Measurements from ENCODE around the gene MSX1.

GRCh38 chr4:4831266-4831665 is 28.2 kb upstream of the MSX1 start:
- TF ChIP-seq CTCF (IDR thresholded peaks at IDR 0.05; ENCODE audit: poor library complexity, severe bottlenecking) (no peak), POLR2AphosphoS5 (IDR thresholded peaks at IDR 0.05) (no peak), TAF1 (IDR thresholded peaks at IDR 0.05; ENCODE audit: low read depth) (no peak), EZH2 (IDR thresholded peaks at IDR 0.05; ENCODE audit: borderline replicate concordance, insufficient read depth, low read length, poor library complexity, severe bottlenecking) (no peak), MXI1 (conservative IDR thresholded peaks at IDR 0.05; ENCODE audit: poor library complexity, severe bottlenecking) (no peak), RAD21 (conservative IDR thresholded peaks at IDR 0.05) (no peak), SMC3 (conservative IDR thresholded peaks at IDR 0.05; ENCODE audit: poor library complexity) (no peak)
- TF ChIP-seq, protein P1, sequence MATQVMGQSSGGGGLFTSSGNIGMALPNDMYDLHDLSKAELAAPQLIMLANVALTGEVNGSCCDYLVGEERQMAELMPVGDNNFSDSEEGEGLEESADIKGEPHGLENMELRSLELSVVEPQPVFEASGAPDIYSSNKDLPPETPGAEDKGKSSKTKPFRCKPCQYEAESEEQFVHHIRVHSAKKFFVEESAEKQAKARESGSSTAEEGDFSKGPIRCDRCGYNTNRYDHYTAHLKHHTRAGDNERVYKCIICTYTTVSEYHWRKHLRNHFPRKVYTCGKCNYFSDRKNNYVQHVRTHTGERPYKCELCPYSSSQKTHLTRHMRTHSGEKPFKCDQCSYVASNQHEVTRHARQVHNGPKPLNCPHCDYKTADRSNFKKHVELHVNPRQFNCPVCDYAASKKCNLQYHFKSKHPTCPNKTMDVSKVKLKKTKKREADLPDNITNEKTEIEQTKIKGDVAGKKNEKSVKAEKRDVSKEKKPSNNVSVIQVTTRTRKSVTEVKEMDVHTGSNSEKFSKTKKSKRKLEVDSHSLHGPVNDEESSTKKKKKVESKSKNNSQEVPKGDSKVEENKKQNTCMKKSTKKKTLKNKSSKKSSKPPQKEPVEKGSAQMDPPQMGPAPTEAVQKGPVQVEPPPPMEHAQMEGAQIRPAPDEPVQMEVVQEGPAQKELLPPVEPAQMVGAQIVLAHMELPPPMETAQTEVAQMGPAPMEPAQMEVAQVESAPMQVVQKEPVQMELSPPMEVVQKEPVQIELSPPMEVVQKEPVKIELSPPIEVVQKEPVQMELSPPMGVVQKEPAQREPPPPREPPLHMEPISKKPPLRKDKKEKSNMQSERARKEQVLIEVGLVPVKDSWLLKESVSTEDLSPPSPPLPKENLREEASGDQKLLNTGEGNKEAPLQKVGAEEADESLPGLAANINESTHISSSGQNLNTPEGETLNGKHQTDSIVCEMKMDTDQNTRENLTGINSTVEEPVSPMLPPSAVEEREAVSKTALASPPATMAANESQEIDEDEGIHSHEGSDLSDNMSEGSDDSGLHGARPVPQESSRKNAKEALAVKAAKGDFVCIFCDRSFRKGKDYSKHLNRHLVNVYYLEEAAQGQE (IDR thresholded peaks at IDR 0.05; ENCODE audit: borderline replicate concordance), result no peak
